GM19452 (cell line): ENCODE data around the gene TENM4.

ENCODE experiments used
- ATAC-seq: cut with Tn5 transposase; IDR thresholded peaks from one replicate; pipeline ENCODE4 v1.9.1; 2021; ENCODE audit not compliant: unreplicated experiment

TENM4 gene

GRCh38 chr11:78926633-78927338 lies 514.0 kb downstream of the TENM4 start:
- no peak for ATAC-seq

GRCh38 chr11:78925387-78925786 lies 515.4 kb downstream of the TENM4 start:
- ATAC-seq = no peak

DNA sequence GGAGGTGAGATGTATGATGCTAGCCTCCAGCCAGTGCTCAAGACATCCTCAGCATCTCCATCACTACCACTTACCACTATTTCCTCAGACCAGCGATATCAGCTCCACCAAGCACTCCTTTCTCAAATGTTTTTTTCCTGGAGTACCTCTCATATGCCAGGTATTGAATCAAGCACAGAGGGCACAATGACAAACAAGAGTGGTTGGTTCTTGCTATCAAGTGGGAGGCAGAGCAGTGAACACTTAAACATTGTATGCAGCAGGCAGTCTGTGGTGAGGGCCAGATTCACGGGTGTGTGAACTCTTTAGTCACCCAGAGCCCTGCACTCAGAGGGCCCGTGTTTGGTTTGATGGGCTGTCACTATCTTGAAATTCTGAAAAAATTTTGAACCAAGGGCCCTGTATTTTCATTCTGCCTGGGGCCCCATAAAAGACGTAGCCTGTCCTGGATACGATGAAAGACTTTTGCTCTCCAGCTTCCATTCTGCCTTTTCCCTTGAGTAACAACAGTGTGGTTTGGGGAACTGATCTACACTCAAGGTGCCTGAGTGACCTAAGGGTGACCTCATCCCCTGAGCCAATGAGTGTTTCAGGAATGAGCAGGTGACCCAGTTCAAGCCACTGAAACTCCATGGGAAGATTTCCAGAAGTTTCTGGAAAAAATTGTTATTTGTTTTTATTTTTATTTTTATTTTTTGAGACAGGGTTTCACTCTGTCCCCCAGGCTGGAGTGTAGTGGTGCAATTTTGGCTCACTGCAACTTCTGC lies 517.8 kb downstream of the TENM4 start:
- ATAC-seq = no peak

DNA sequence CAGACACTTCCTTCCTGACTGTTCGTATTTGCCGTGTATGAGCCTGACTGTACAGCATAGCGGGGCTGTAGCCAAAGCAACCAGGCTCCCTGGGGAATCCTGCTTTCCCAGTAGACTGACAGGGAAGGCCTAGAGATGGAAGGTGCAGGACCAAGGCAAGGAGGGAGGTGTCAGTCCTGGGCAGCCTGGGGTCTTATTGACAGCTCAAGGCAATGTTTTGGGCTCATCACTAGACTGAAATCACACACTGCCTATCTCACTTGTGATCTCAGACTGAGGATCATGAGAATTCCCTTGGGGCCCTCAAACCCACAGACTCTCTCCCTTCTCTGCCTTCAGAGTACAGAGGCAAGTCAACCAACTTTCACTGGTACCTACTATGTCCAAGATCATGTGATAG lies 519.3 kb downstream of the TENM4 start:
- ATAC-seq = no peak

DNA sequence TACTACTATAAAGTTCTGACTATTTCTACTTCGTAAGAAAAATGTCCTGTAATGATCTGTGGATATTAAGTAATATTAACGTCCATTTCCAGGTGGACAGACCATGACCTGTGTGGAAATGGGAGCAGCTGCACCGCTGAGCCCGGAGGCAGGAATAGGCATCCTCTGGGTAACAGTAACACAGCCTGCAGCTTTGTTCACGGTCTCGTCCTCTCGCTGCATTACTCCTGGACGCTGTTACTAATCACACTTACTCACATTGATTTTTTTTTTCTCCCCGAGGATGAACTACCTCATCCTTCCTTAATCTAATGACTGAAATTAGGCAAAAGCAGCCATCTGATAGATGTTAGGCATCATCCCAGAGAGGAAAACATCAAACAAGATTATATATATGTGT lies 520.5 kb downstream of the TENM4 start:
- no peak for ATAC-seq

DNA sequence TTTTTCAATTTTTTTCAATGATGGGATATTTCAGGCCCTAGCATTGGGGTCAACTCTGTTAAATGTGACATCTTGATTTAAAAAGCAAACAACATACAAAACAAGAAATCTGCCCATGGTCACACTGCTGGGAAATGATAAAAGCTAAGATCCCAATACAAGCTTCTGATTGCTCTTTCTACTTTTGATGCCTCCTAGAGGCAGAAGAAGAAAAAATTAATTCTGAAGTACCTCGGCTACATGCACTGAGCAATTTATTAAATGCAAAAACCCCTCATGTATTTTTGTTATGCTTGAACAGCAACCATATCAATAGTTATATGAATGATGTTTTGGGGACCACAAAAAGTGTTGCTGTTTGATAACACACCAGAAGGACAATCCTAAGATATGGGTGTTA lies 524.1 kb downstream of the TENM4 start:
- no peak for ATAC-seq

DNA sequence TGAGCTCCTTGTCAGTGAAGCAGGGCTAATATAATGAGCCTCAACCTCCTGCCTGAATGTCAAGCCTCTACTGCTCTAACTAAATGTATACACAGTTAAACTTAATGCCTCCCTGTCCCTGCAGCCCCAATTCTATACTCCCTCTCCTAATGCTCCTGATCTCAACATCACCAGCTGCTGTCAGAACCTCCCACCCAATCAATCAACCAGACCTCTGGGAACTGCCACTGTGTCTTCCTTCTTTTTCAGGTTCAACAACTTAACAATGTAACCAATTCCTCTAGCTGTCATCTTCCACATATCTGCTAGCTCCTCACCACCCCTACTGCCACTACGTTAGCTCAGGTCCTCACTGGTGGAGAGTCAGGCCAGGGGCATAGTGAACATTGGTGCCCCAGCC lies 526.3 kb downstream of the TENM4 start:
- no peak for ATAC-seq

- no peak for ATAC-seq
Measured at GRCh38 chr11:78912778-78913177, 528.1 kb downstream of the TENM4 start.

- ATAC-seq = no peak
Measured at GRCh38 chr11:78910322-78910721, 530.5 kb downstream of the TENM4 start.

DNA sequence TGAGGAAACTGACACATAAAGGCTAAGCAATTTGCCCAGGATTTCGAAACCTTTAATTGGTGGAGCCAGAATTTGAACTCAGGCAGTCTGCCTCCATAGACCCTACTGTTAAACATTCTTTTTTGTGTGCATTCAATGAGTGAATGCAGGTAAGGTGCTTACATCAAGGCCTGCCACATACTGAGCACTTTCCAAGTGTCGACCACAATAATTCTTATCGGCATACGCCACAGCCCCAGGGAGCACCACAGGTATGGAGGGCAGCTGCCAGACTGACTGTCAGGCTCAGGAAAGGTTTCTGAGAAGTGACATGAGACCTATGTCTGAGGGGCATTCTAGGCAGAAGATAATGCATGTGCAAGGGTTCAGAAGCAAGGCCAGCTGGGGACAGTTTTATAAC lies 531.4 kb downstream of the TENM4 start:
- no peak for ATAC-seq

DNA sequence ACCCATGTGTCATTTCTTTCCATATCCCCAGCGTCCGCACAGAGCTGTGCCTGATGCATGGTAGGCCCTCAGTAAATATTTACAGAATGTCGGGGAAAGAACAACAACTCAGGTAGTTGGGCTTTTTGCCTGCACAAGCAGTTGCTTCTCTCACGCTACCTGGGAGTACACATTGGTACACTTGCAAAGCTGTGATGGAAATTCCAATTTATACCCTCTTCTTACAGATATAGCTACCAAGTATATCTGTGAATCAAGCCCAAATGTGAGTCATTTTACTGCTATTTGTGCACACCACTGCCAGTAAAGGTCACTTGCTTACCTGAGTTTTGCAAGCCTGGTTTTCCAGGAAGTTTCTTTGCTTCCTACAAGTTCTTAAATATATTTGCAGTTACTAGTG lies 533.2 kb downstream of the TENM4 start:
- ATAC-seq = no peak

DNA sequence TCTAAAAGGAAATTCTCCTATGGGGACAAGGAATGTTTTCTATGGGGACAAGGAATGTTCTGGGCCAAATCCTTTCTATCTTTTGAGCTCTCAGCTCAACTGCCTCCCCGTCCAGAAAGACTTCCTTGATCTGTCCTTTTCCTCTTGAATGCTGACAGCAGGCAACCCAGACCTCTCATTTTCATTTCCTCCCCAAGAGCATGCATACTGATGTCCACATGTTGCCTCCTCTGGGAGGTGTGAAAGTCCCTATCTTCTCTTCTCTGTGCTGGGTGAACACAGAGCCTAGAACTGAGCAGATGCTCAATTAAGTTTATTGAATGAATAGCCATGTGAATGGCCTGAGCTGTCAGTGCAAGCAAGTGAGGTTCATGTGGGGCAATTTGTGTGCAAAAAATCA lies 534.3 kb downstream of the TENM4 start:
- ATAC-seq = no peak

- ATAC-seq = no peak
Measured at GRCh38 chr11:78905756-78906155, 535.1 kb downstream of the TENM4 start.

DNA sequence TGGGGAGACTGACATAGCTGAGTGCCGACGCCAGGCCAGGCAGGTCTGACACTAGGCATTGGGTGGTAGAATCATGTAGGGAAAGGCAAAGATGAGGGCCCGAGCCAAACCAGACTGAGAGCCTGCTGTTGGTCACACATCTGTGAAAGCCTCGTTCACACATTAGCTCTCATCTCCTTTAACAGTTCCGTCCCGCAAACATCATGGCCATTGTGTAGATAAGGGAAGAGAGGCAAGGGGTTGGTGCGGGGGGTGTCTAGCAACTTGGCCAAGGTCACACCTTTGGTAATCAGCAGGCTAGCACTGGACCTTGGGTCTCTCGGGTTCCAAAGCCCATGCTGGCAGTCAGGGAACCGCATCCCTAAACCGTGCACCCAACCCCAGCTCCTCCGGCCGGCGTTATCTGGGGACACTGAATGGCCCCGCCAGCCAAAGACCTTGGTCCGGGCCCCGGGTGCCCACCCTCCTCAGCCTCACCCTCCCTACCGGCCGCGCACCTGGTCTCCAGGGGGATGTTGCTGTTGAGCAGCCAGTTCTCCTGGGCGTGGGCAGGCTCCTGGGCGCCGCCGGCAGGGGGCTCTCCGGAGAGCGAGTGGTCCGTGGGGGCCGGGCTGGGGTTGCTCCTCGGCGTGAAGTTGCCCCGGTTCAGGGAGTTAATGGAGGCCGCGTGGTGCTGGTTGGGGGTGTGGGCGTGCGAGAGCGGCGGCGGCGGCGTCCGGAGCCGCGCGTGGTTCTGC lies 537.9 kb downstream of the TENM4 start:
- no peak for ATAC-seq

DNA sequence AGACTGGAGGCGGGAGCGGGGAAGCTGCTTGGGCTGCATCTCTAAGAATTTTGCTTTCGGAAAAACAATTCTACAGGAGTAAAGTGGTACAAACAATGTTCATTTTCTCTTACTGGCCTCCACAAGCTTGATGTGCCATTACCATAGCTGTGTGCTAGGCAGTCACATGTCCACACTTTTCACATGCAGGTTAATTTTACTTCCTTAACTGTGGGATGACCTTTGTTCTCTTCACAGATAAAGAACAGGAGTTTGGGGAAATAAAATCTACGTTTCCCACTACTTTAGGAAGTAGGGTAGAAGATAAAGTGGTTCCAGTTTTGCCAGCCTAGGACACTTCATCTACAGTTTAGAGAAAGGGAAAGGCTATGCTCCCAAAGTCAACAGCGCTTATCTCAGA lies 539.0 kb downstream of the TENM4 start:
- no peak for ATAC-seq

- no peak for ATAC-seq
Measured at GRCh38 chr11:78898266-78898775, 542.5 kb downstream of the TENM4 start.

DNA sequence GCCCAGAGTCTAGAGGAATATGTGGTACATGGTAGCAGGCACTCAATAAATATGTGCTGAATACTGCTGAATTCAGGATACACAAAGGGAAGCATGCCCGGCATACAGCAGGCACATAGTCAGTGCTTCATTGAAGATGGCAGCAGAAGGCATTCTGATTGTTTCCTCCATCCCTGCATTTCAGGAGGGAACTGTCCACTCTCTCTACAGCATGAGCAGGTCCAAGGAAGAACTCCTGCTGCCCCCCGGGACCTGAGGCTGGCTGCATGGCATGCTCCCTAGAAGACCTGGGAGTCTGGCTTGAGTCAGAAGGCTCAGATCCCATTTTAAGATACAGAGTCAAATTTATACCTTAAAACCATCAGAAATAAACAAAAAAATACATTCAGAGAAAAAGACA lies 546.8 kb downstream of the TENM4 start:
- no peak for ATAC-seq

GRCh38 chr11:78889698-78890097 lies 551.1 kb downstream of the TENM4 start:
- ATAC-seq = no peak

DNA sequence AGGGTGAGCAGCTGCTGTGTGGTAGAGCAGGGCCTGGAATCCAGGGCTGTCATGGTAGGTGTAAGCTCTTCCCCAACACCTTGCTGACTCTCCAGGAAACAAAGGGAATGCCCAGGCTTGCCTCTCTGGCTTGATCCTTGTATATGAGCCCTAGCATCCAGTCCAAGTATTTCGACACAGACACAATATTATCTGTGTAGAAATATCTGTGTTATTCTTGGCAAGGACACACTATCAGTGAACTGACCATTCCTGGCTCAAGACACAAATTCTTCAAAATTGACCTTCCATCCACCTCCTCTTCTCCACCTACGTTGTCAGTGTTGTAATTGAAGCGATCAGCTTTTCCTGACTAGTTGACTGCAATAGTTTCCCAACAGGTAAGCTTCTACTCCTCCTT lies 554.2 kb downstream of the TENM4 start:
- ATAC-seq = no peak

DNA sequence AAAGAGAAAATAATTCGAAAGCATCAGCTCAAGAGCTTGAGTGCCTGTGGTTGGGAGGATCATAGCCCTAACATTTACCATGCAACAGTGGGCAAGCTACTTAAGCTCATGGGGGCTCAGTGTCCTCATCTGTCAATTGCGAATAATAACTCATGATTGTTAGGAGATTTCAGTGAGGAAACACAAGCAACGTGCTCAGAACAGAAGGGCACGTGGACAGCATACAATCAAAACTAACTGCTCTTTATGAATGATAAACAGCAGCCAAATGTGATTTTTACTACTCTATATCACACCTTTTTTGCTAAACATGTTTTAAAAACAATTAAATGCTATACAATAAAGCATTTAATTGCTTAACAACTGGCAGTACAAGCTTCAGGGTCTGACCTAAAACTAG lies 556.1 kb downstream of the TENM4 start:
- no peak for ATAC-seq

GRCh38 chr11:78883506-78883905 lies 557.3 kb downstream of the TENM4 start:
- no peak for ATAC-seq
